Heart right ventricle (tissue), 16 donors: Measurements from ENCODE around the gene FRRS1L. TPM values are rescaled to one million over a fixed set of nuclear protein-coding genes. Genes with fewer than 3 reads are reported as not detected.

Experiments used
- ATAC-seq, 8 donors: fragments of 200-7000 bp; cut with Tn5 transposase; one replicate each; pipeline ENCODE4 v1.9.1; 2020; ENCODE audit warnings: mild to moderate bottlenecking in 8 of 8, moderate library complexity in 8 of 8, moderate number of reproducible peaks in 1 of 8
- DNase-seq, 2 donors: peaks; one replicate each; pipeline ENCODE4 v3.0.0-alpha.2; 2020
- H3K27ac ChIP-seq, 10 donors: fragments of 200-600 bp; sonication (generic) in 2 of 10; one replicate each; pipeline versions ENCODE4 v1.5.0 to v1.8.0; 2020 to 2022; ENCODE audit warnings: mild to moderate bottlenecking in 3 of 10
- H3K27me3 ChIP-seq, 7 donors: fragments of 200-600 bp; one replicate each; pipeline ENCODE4 v1.8.0; 2021 to 2022; ENCODE audit warnings: mild to moderate bottlenecking in 2 of 7
- H3K36me3 ChIP-seq, 9 donors: fragments of 200-600 bp; sonication (generic) in 1 of 9; one replicate each; pipeline versions ENCODE4 v1.5.0 to v1.8.0; 2020 to 2022; ENCODE audit warnings: mild to moderate bottlenecking in 2 of 9
- H3K4me1 ChIP-seq, 9 donors: fragments of 200-600 bp; sonication (generic) in 1 of 9; one replicate each; pipeline versions ENCODE4 v1.5.0 to v1.8.0; 2020 to 2022; ENCODE audit warnings: mild to moderate bottlenecking in 4 of 9
- H3K4me3 ChIP-seq, 10 donors: fragments of 200-600 bp; sonication (generic) in 2 of 10; one replicate each; pipeline versions ENCODE4 v1.5.0 to v1.8.0; 2020 to 2022; ENCODE audit warnings: mild to moderate bottlenecking in 7 of 10, moderate library complexity in 2 of 10
- H3K9me3 ChIP-seq, 11 donors: fragments of 200-600 bp in 10 of 11; sonication (generic) in 2 of 11; one replicate each; pipeline versions ENCODE4 v1.5.0 to v1.8.0; 2013 to 2022; ENCODE audit warnings: mild to moderate bottlenecking in 2 of 11, control low read depth in 1 of 11, moderate library complexity in 1 of 11
- WGBS, 2 donors: extraction: QIAGEN DNeasy Blood & Tissue Kit; methylation state at CpG; one replicate each; pipeline ENCODE4 v1.1.7; 2013; ENCODE audit warnings: inconsistent platforms in 1 of 2; 5-methylcytosine and 5-hydroxymethylcytosine counted together
- intact Hi-C, 10 donors: fragments of 100-400 bp; cut with DNase I; formaldehyde crosslinking; loops; one replicate each; pipeline versions ENCODE4 v1.11.1 to v1.14.2; 2022
- polyA plus RNA-seq, 2 donors: library from polyadenylated mRNA; stranded (reverse); fragments of 200-250 nt; gene quantifications; one replicate each; pipeline ENCODE4 v1.2.3, GENCODE V29; 2013
- total RNA-seq, 10 donors: library from RNA; stranded (reverse); fragmentation: NEBNext Ultra II Directional in 3 of 10; extraction: Animal tissue kit (Norgen Biotek cat#: 25700) in 3 of 10; gene quantifications; one replicate each; pipeline versions ENCODE4 v1.2.1 to v1.2.4, GENCODE V29; 2021 to 2023
- TF ChIP-seq, protein P1 (sequence below), 9 donors: fragments of 200-600 bp; sonication (generic) in 2 of 9; IDR thresholded peaks; one replicate each; pipeline versions ENCODE4 v1.5.0 to v1.8.0; 2021 to 2022; ENCODE audit warnings: antibody characterized with exemption in 9 of 9, mild to moderate bottlenecking in 5 of 9, moderate library complexity in 1 of 9
- donor health status: Arrhythmogenic right ventricular cardiomyopathy.
- donor health status: ischemic (EF 13 %, LVEDD 7.1; RV severe dilation, severe dysfunction).
- donor health status: healthy with polysubstance abuse.
- donor health status: DM: no; HTN: yes; CAD: no.
- donor health status: DM: no; HTN: no; CAD: no.
- donor health status: ischemic (EF 25% LVEDD 6.9; RV normal size, moderate dysfunction).
- donor health status: ischemic (EF 25% LVEDD 5.7; RV mildly dilated, moderate dysfunction).
- donor health status: healthy.
- donor health status: DM: yes; HTN: yes; CAD: no.
- donor health status: Ischemic cardiomyopathy.
- donor health status: ischemic (EF 35%, LVEDD 5.7; RV mildly dilated, moderate dysfunction).
- donor health status: nonischemic (EF 11% LVEDD 7.7; RV severe dilation, severe dysfunction).
- donor health status: DM: yes; HTN: yes; CAD: no.
- donor health status: PGD.
- donor health status: ischemic (EF 29% LVEDD 5.4; RV normal size, mild dysfunction).
- donor health status: nonischemic (EF 23%, LVEDD 6.1; RV moderate dilation, normal function).

Gene FRRS1L
- total and polyA plus RNA-seq, 12 donors = 0.07 to 3.0 (median 1.3) TPM; not detected in 1

DNA sequence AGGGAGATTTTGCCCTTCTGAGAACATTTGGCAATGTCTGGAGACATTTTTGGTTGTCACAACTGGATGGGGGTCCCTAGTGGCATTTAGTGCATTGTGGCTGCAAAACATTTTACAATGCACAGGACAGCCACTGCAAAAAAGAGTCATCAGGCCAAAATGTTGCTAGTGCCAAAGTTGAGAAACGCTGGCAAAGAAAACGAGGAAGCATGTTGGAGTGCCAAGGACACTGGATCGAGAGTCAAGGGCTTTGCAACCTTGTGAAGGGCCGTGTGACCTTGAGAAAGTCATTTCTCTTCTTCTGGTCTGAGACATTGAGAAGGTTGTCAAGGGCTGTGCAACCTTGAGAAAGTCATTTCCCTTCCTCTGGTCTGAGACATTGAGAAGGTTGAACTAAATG lies 45.7 kb upstream of the FRRS1L start:
- no peak overlapping the region for H3K4me3 ChIP-seq
- no peaks in the 10 kb centered on the region for H3K9me3 ChIP-seq
- H3K4me1 ChIP-seq = peaks cover 0 to 8% (median 0%) of the 10 kb centered on the region in 9 donors
- peaks cover 0 to 3% (median 0%) of the 10 kb centered on the region in 7 donors for H3K27me3 ChIP-seq
- no peak for ATAC-seq
- H3K27ac ChIP-seq = peak overlapping the region in 4 of 10 donors; percentile 16 to 53 (median 32)
- H3K36me3 ChIP-seq = no peaks in the 10 kb centered on the region
- 63 to 73% methylated on average over 4 of the region's 4 CpGs for WGBS, 2 donors
- TF ChIP-seq, protein P1, sequence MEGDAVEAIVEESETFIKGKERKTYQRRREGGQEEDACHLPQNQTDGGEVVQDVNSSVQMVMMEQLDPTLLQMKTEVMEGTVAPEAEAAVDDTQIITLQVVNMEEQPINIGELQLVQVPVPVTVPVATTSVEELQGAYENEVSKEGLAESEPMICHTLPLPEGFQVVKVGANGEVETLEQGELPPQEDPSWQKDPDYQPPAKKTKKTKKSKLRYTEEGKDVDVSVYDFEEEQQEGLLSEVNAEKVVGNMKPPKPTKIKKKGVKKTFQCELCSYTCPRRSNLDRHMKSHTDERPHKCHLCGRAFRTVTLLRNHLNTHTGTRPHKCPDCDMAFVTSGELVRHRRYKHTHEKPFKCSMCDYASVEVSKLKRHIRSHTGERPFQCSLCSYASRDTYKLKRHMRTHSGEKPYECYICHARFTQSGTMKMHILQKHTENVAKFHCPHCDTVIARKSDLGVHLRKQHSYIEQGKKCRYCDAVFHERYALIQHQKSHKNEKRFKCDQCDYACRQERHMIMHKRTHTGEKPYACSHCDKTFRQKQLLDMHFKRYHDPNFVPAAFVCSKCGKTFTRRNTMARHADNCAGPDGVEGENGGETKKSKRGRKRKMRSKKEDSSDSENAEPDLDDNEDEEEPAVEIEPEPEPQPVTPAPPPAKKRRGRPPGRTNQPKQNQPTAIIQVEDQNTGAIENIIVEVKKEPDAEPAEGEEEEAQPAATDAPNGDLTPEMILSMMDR (IDR thresholded peaks at IDR 0.05) = no peak
- intact Hi-C loops = no loop called here
- DNase-seq = no peak

DNA sequence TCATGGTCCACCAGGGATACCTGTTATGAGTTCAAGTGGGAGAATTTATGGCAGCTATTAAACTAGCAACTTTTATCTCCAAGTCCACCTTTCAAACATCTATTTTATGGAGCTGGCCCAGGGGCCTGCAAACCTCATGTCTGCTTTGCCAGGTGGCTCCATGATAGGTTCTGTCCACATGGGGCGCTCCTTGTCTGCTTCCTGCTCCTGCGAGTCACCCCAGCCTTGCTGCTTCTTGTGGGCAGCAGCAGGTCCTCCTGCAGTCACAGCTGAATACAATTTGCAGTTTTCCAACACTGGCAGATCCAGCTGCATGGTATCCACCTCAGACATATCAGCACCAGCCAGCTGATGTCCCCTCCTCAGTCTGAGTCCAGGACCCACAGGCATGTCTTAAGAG lies 39.6 kb upstream of the FRRS1L start:
- intact Hi-C loops = no loop called here

DNA sequence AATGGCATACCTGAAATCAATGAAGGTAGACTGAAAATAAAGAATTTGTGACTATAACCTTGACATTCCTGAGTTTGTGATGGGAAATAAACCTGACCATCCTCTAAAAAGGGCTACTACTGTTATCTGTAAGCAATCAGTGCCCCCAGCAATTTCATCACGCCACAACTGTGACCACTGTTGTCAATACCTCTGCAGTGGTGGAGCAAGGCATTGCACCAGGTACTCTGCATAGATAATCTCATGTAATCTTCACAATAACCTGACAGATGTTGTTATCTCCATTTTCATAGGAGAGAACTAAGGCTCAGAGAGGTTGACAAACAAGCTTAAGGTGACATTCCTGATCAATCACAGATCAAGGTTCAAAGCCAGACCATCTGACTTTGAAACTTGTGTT lies 38.5 kb upstream of the FRRS1L start:
- no peaks in the 10 kb centered on the region for H3K36me3 ChIP-seq
- H3K27ac ChIP-seq = no peak overlapping the region
- H3K9me3 ChIP-seq = no peaks in the 10 kb centered on the region
- intact Hi-C loops = no loop called here
- no peak for ATAC-seq
- DNase-seq = no peak
- 72 to 81% methylated on average over 1 of the region's 1 CpG for WGBS, 2 donors
- TF ChIP-seq, protein P1 (IDR thresholded peaks at IDR 0.05) = no peak
- H3K27me3 ChIP-seq = peaks cover 0 to 3% (median 0%) of the 10 kb centered on the region in 7 donors
- H3K4me1 ChIP-seq = no peaks in the 10 kb centered on the region
- no peak overlapping the region for H3K4me3 ChIP-seq

More for the DNA sequence above, 39.6 kb upstream of the FRRS1L start:
- no peaks in the 10 kb centered on the region for H3K36me3 ChIP-seq
- H3K27ac ChIP-seq = no peak overlapping the region
- TF ChIP-seq, protein P1 (IDR thresholded peaks at IDR 0.05) = no peak
- peaks cover 0 to 3% (median 0%) of the 10 kb centered on the region in 7 donors for H3K27me3 ChIP-seq
- no peaks in the 10 kb centered on the region for H3K9me3 ChIP-seq
- no peak overlapping the region for H3K4me3 ChIP-seq
- DNase-seq = no peak
- ATAC-seq = no peak
- 69 to 83% methylated on average over 2 of the region's 2 CpGs for WGBS, 2 donors
- no peaks in the 10 kb centered on the region for H3K4me1 ChIP-seq

DNA sequence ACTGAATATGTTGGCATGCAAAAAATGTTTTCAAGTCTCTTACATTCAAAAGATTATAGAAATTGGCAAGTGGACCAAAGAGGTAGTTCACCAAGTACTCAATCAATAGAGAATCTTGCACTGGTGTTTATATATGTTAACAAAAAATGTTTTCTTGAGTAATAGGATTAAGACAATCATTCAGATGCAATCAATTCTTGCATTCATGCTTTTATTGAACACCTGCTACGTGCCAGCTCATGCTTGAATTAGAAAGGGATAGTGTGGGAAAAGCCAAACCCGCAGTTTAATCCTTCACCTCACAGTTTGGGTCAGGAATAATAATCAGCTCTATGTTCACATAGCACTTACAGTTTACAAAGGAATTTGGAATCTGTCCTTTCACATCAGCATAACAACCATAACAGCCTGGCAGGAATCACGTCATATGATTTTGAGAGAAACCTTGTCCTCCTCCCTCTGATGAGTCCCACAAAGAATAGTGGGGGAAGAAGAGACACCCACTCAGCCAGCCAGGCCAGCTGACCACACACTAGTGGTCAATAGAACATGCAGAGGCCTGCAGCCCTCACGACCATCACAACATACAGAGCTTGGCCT lies 36.8 kb upstream of the FRRS1L start:
- 77 to 80% methylated on average over 4 of the region's 4 CpGs for WGBS, 2 donors
- no peak for ATAC-seq
- intact Hi-C loops = no loop called here

More for the DNA sequence above, 36.8 kb upstream of the FRRS1L start:
- TF ChIP-seq, protein P1 (IDR thresholded peaks at IDR 0.05) = no peak
- no peak overlapping the region for H3K4me3 ChIP-seq
- DNase-seq = no peak
- no peak overlapping the region for H3K27ac ChIP-seq
- H3K36me3 ChIP-seq = no peaks in the 10 kb centered on the region
- H3K27me3 ChIP-seq = peaks cover 0 to 3% (median 0%) of the 10 kb centered on the region in 7 donors
- H3K4me1 ChIP-seq = no peaks in the 10 kb centered on the region
- no peaks in the 10 kb centered on the region for H3K9me3 ChIP-seq
